NCI-H1694 treated with DMSO at 0.1 percent for 48 hours (cell line): ENCODE measurements around the gene KIF25.
"Not testable (repeated sequence)": the region's sequence is repeated elsewhere in the genome, so short reads cannot be mapped to it uniquely, and the experiment has no call there.

Experiments
- DNase-seq: peaks from one replicate; lab custom pipeline; 2025; lab: John Stamatoyannopoulos, UW

KIF25 gene

DNA sequence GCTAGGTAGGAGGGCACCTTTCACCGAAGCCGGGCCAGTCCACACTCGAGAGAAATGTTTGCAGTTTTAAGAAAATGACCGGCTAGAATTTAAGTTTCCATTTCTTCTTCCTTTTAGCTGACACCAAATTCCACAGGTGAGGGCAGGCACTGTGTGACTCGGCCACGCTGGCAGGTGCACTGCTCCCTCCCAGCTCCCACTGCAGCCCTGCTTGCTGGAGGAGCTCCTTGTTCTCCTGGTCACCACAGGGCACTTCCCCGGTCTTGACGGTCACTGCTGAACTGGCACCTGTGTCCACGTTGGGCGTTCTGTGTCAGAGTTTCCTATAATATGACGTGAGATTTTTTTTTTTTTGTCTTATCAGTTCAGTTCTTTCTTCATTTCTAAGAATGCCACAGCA is 3.6 kb upstream of the KIF25 start:
- no peak for DNase-seq

GRCh38 chr6:167995302-167995701 is 2.2 kb upstream of the KIF25 start:
- no peak for DNase-seq

DNA sequence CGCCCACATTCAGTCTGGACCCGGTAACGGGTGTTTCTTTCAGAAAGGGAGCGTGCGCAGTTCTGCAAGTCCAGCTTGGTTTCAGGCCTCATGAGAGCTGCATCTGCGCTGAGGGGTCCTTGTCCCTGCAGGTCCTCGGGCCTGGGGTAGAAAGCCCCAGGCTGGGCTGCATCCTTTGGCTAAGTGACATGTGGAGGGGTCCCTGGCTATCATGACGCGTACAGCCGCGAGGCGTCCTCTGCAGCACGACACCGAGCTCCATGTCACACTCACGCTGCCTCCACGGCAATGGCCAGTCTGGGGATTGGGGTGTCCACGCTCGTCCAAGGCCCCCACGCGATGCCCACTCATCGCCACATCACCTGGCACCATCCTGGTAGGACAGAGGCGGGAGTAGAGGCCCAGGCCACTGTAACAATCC is 1.7 kb upstream of the KIF25 start:
- no peak for DNase-seq

- DNase-seq = no peak
These were observed 859 bp upstream of the KIF25 start for GRCh38 chr6:167996424-167997199.

DNA sequence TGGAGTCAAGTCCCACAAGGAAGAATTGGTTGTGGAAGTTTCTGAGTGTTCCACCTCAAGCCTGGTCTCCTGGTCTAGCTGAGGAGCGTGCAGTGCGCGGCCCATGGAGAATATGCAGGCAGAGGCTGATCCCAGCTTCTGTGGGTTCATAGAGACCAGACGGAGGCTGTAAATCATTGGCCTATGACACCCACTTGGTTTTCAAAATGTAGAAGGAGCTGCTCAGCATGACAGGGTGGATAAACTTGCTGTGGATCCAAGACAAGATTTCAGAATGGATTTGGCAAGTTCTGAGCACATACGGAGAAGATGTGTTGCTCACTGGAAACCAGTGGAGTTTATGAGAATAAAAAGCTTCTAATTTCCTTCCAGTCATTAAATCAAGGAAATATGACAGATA is 744 bp downstream of the KIF25 start:
- no peak for DNase-seq

- no peak for DNase-seq
These were observed 2.9 kb downstream of the KIF25 start for GRCh38 chr6:168000198-168001028.

DNA sequence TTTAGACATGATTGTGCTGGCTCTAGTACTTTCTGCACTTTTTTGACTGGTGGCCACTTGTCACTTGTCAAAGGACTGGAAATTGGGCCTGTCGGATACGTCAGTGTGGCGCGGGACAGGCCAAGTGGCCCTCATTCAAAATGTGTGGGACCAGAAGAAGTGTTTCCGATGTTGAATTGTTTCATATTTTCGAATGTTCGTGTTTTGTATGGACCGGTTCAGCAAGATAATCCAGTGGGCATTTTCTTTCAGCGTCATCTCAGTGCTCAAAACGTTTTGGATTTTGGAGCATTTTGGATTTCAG is 3.5 kb downstream of the KIF25 start:
- no peak for DNase-seq

- not testable (repeated sequence) for DNase-seq
These were observed 4.0 kb downstream of the KIF25 start for GRCh38 chr6:168001514-168001913.

DNA sequence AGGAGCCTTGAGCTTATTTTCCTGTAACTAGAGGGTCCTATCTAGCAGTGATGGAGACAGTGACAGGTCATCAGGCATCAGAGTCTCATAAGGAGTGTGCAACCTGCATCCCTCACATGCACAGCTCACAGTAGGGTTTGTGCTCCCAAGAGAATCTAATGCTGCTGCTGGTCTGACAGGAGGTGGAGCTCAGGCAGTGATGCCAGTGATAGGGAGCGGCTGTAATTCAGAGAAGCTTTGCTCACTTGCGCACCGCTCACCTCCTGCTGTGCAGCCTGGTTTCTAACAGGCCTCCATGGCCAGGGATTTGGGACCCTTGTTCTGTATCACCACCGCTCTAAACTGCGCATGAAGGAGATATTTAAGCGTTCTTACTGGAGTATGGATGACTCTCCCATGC is 5.3 kb downstream of the KIF25 start:
- DNase-seq = no peak

DNA sequence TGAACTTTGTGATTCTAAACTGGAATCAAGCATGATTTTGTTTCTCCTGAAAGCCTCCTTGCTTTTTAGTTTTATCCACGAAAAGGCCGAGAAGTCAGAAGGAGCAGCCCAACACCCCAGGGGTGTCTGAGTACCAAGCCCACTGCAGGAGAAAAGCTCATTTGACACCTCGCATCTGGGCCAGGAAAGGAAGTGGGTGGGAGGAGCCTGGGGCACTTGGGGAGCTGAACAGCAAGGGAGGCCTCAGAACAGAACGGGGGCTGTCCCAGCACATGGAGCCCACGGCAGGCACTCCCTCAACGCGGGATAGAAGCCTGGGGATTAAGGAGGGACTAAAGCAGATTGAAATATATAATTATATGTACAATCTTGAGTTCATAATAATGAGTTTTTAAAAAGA is 6.6 kb downstream of the KIF25 start:
- no peak for DNase-seq

DNA sequence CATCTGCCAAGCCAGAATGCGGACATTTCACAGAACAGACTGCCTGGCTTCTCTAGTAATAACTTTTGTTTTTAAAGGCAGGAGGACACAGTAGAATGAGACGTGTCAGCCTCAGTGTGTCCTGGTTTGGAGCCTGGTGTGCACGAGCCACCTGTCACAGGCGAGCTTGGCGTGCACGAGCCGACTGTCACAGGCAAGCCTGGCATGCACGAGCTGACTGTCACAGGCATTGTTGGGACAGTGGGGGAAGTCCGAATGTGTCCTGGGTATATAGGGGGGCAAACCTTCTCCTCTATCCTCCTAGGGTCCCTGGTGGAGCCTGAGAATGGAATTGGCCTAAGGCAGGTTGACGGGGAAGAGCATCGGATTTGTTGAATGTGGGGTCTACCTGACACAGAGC is 7.5 kb downstream of the KIF25 start:
- DNase-seq = no peak

GRCh38 chr6:168005796-168006195 is 8.3 kb downstream of the KIF25 start:
- no peak for DNase-seq

DNA sequence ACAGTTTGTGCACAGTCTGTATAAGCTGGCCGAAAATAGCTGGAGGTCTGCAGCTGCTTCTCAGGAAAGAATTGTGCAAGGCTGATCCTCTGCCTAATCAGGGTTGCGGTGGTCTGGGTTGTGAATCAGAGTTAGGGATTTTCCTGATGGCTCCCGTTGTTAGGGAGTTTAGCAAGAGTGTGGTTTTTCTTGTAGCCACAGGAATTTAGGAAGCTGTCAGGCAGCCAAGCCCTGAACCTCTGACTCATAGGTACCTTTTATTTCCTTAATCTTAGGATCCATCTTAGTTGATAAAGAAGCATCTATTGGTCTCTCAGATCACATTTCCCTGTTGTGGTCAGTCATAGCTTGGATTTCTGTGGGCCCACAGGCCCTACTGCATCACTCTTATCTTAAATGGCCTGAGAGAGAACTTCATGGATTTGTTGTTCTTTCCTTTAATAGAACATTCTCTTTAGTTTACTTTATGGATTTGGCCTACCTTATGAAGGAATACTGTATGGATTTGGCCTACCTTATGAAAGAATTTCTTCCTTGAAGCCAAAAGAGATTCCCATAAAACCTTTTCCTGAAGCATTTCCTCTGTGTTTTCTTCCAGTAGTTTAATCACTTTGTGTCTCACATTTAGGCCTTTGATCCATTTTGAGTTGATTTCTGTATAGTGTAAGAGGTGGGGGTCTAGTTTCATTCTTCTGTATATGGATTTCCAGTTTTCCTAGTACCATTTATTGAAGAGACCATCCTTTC is 10.3 kb downstream of the KIF25 start:
- no peak for DNase-seq

- DNase-seq = no peak
These were observed 11.9 kb downstream of the KIF25 start for GRCh38 chr6:168009331-168009730.

- DNase-seq = no peak
These were observed 13.8 kb downstream of the KIF25 start for GRCh38 chr6:168011291-168011690.

DNA sequence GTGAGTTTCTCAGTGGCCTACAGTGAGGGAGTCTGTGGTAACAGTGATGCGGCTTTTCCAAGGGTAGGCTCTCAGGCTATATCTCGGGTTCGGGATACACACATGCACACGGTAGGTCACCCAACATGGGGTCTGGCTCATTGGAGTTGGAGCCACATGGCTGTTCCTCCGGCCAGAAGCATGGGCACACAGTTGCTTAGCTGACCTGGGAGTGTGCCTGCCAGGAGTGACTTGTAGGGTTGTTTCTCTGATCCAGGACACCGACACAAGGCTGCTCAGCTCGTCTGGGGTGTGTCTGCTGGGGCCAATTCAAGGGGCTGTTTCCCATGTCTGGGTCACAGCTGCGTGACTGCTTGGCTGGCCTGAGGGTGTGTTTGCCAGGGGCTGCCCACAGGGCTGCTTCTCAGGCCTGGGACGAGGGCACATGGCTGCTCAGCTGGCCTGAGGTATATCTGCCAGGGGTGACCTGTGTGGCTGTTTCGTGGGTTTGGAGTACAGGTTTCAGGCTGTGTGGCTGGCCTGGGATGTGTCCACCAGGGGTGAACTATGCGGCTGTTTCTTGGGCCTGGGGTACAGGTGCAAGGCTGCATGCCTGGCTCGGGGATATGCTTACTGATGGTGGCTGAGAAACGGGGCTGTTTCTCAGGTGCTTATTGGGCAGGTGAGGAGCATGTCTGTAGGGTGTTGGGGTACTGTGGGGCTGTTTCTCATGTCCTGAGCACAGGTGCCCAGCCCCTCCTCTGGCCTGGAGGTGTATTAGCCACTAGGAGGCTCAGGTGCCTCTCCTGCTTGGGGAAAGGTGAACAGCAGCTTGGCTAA is 15.2 kb downstream of the KIF25 start:
- no peak for DNase-seq

DNA sequence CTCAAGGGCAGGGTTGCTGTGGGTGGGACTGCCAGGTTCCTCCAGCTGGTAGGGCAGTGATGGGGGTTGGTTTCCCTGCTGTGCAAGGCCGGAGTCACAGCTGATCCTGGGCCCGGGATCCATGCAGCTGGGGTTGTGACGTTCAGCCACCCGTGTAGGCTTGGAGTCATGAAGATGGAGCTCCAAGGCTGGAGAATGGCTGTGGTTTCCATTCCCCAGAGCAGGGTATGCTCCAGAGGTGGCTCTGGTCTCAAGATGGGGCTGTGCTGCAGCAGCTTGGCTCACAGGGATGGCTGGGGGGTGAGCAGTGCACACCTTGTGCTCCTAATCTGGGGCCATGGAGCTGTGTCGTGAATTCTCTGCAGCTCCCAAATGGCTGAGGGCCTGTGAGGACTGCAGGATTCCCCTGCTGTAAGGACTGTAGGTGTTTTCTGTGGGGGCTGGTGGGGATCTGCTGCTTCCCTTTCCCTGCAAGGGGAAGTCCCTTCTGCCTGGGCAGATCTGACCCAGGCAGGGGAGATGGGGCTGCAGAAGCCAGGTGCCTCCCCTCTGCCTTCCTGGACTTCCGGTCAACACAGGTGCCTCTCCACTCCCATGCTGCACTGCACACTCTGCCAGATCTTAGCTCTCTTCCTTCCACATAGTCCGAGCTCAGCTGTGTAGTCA is 15.9 kb downstream of the KIF25 start:
- no peak for DNase-seq

- no peak for DNase-seq
These were observed 17.0 kb downstream of the KIF25 start for GRCh38 chr6:168014428-168014827.

GRCh38 chr6:168015009-168015408 is 17.5 kb downstream of the KIF25 start:
- DNase-seq = no peak

- no peak for DNase-seq
These were observed 18.2 kb downstream of the KIF25 start for GRCh38 chr6:168015482-168016175.

- no peak for DNase-seq
These were observed 18.7 kb downstream of the KIF25 start for GRCh38 chr6:168016176-168016620.
